ENCODE measurements around the gene CDH13. TPM values are rescaled to one million over a fixed set of nuclear protein-coding genes. Genes with fewer than 3 reads are reported as not detected.

Gene CDH13
- total RNA-seq, 1 experiment from 2014 or later, result 49.3 TPM

DNA sequence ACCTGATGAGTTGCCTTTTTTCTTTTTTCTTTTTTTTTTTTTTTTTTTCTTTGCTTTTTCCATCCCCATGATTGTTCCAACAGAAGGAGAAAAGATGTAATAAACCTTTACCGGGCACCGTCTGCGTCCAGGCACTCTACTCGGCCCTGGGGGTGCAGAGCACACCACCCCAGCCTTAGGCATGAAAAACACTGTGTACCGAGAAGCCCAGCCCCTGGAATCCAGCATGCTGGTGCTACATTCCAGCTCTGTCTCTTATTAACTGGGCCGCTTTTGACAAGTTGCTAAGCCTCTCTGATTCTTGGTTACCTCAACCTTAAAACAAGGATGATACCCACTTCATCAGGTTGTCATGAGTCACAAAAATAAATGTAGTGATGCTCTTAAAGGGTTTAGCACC lies 1117.0 kb downstream of the CDH13 start:
- no peaks in the 10 kb centered on the region for H3K27me3 Mint-ChIP-seq (ENCODE audit: insufficient read depth, unreplicated experiment)

DNA sequence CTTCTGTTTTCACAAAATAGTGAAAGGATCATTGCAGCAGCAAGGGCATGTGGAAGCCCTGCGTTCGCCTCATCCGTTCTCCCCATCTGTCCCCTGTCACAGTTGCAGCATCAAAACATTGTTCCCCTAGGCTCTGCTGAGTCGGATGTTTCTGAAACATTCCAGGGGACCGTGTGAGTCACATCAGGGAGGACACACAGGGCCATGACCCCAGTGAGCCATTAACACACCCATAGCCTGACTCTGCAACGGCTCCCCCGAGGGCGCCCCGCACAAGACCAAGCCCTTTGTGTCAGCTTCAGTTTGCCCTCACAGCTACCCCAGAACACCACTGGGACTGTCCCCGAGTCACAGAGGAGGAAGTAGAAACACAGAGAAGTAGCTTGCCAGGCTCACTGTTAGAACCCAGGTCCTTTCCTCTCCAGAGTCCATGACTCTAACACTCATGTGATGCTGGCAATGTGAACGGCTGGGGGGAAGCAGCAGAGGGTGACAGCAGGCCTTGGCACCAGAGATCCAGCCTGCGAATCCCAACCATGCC lies 1117.7 kb downstream of the CDH13 start:
- H3K27ac Mint-ChIP-seq (ENCODE audit: low read depth, unreplicated experiment), result no peak overlapping the region
- intact Hi-C loops (cut with micrococcal nuclease), result no loop called here
- peaks cover 7% of the 10 kb centered on the region for H3K36me3 Mint-ChIP-seq (ENCODE audit: insufficient read depth, unreplicated experiment)
- POLR2A ChIA-PET, result no interaction called here
- H3K9me3 Mint-ChIP-seq (ENCODE audit: unreplicated experiment), result no peaks in the 10 kb centered on the region
- no peaks in the 10 kb centered on the region for H3K4me1 Mint-ChIP-seq (ENCODE audit: insufficient read depth, unreplicated experiment)
- H3K27me3 Mint-ChIP-seq (ENCODE audit: insufficient read depth, unreplicated experiment), result no peaks in the 10 kb centered on the region
- DNase-seq (ENCODE audit: unreplicated experiment), result peak; percentile 14
- H3K4me3 Mint-ChIP-seq (ENCODE audit: unreplicated experiment), result no peak overlapping the region
- TF ChIP-seq, protein P1, sequence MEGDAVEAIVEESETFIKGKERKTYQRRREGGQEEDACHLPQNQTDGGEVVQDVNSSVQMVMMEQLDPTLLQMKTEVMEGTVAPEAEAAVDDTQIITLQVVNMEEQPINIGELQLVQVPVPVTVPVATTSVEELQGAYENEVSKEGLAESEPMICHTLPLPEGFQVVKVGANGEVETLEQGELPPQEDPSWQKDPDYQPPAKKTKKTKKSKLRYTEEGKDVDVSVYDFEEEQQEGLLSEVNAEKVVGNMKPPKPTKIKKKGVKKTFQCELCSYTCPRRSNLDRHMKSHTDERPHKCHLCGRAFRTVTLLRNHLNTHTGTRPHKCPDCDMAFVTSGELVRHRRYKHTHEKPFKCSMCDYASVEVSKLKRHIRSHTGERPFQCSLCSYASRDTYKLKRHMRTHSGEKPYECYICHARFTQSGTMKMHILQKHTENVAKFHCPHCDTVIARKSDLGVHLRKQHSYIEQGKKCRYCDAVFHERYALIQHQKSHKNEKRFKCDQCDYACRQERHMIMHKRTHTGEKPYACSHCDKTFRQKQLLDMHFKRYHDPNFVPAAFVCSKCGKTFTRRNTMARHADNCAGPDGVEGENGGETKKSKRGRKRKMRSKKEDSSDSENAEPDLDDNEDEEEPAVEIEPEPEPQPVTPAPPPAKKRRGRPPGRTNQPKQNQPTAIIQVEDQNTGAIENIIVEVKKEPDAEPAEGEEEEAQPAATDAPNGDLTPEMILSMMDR (IDR thresholded peaks at IDR 0.05; ENCODE audit: unreplicated experiment), result no peak
- no TSS peak for BruUV-seq (replicated peaks)
- CTCF ChIA-PET, result no interaction called here

More for the DNA sequence above, 1117.0 kb downstream of the CDH13 start:
- DNase-seq (ENCODE audit: unreplicated experiment), result no peak
- no peaks in the 10 kb centered on the region for H3K9me3 Mint-ChIP-seq (ENCODE audit: unreplicated experiment)
- H3K4me1 Mint-ChIP-seq (ENCODE audit: insufficient read depth, unreplicated experiment), result no peaks in the 10 kb centered on the region
- intact Hi-C loops (cut with micrococcal nuclease), result no loop called here
- ChIA-PET CTCF (no interaction called here), POLR2A (no interaction called here)
- TF ChIP-seq, protein P1 (IDR thresholded peaks at IDR 0.05; ENCODE audit: unreplicated experiment), result no peak
- H3K27ac Mint-ChIP-seq (ENCODE audit: low read depth, unreplicated experiment), result no peak overlapping the region
- peaks cover 7% of the 10 kb centered on the region for H3K36me3 Mint-ChIP-seq (ENCODE audit: insufficient read depth, unreplicated experiment)
- no TSS peak for BruUV-seq (replicated peaks)
- no peak overlapping the region for H3K4me3 Mint-ChIP-seq (ENCODE audit: unreplicated experiment)

DNA sequence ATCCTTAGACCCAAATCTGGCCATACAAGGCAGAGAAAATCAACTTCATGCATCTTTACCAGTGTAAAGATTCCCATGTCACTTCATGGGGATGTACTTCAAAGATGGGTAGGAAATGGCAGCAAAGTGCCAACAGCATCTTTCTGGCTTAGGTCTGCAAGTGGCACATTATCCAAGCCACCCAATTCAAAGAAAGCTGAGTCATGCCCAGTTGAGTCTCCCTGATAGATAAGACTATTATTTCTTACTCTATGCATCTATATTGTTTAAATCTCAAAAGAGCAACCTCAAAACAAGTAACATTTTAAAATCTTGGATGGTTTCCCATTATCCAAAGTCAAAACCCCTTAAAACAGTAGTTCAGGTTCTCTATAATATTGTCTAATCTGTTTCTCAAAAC lies 1119.8 kb downstream of the CDH13 start:
- TF ChIP-seq, protein P1 (IDR thresholded peaks at IDR 0.05; ENCODE audit: unreplicated experiment), result no peak
- ChIA-PET POLR2A (no interaction called here), CTCF (no interaction called here)
- peaks cover 7% of the 10 kb centered on the region for H3K36me3 Mint-ChIP-seq (ENCODE audit: insufficient read depth, unreplicated experiment)
- intact Hi-C loops (cut with micrococcal nuclease), result no loop called here
- no peak overlapping the region for H3K4me3 Mint-ChIP-seq (ENCODE audit: unreplicated experiment)
- no peaks in the 10 kb centered on the region for H3K9me3 Mint-ChIP-seq (ENCODE audit: unreplicated experiment)
- DNase-seq (ENCODE audit: unreplicated experiment), result no peak
- BruUV-seq (replicated peaks), result no TSS peak
- no peaks in the 10 kb centered on the region for H3K4me1 Mint-ChIP-seq (ENCODE audit: insufficient read depth, unreplicated experiment)
- no peaks in the 10 kb centered on the region for H3K27me3 Mint-ChIP-seq (ENCODE audit: insufficient read depth, unreplicated experiment)
- H3K27ac Mint-ChIP-seq (ENCODE audit: low read depth, unreplicated experiment), result no peak overlapping the region

DNA sequence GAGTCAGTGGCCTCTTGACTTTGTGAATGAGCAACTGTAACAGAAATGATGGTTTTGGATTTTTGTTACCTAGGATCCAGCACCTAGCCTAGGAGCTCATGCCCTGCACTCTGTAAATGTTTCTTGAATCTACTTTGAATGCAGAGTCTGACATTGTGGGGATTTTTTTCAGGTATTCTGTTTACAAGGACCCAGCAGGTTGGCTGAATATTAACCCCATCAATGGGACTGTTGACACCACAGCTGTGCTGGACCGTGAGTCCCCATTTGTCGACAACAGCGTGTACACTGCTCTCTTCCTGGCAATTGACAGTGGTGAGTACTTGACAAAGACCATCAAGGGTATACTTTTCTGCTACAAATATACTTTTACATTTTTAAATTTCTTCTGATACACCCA lies 1121.2 kb downstream of the CDH13 start:
- DNase-seq (ENCODE audit: unreplicated experiment), result no peak

More for the DNA sequence above, 1121.2 kb downstream of the CDH13 start:
- CTCF ChIA-PET, result no interaction called here
- Mint-ChIP-seq H3K27ac (ENCODE audit: low read depth, unreplicated experiment) (no peak overlapping the region), H3K36me3 (ENCODE audit: insufficient read depth, unreplicated experiment) (peaks cover 7% of the 10 kb centered on the region), H3K27me3 (ENCODE audit: insufficient read depth, unreplicated experiment) (no peaks in the 10 kb centered on the region), H3K4me1 (ENCODE audit: insufficient read depth, unreplicated experiment) (no peaks in the 10 kb centered on the region), H3K4me3 (ENCODE audit: unreplicated experiment) (no peak overlapping the region), H3K9me3 (ENCODE audit: unreplicated experiment) (no peaks in the 10 kb centered on the region)
- BruUV-seq (replicated peaks), result no TSS peak
- TF ChIP-seq, protein P1 (IDR thresholded peaks at IDR 0.05; ENCODE audit: unreplicated experiment), result no peak
- intact Hi-C loops (cut with micrococcal nuclease), result no loop called here
- POLR2A ChIA-PET, result no interaction called here

All from MCF 10A (cell line).